Lower leg skin (tissue), 3 donors: ENCODE data around the gene ZNF580.

Experiments used
- POLR2A ChIP-seq, 2 donors: fragments of 450-650 bp; IDR thresholded peaks; one replicate each; pipeline ENCODE4 v1.6.1; 2016 to 2017; ENCODE audit warnings: antibody characterized with exemption in 2 of 2, mild to moderate bottlenecking in 1 of 2, moderate library complexity in 1 of 2
- TF ChIP-seq, protein P1 (sequence below), 3 donors: fragments of 450-650 bp; IDR thresholded peaks; one replicate each; pipeline ENCODE4 v1.5.1; 2016; ENCODE audit warnings: antibody characterized with exemption in 3 of 3, mild to moderate bottlenecking in 3 of 3, moderate library complexity in 2 of 3

DNA sequence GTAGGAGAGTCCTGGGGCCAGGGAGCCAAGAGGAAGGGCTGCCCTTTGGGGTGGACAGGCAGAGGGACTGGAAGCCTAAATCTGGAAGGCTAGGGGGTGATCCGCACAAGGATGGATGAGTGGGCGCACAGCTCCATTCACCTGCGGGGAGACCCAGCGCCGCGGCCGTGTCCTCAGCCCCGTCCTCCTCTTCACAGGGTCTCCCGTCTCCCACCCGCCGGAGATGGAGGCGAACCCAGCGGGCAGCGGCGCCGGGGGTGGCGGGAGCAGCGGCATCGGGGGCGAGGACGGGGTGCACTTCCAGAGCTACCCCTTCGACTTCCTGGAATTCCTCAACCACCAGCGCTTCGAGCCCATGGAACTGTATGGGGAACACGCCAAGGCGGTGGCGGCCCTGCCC is 27.4 kb upstream of the ZNF580 start:
- TF ChIP-seq POLR2A (IDR thresholded peaks at IDR 0.05), result no peak
- TF ChIP-seq, protein P1, sequence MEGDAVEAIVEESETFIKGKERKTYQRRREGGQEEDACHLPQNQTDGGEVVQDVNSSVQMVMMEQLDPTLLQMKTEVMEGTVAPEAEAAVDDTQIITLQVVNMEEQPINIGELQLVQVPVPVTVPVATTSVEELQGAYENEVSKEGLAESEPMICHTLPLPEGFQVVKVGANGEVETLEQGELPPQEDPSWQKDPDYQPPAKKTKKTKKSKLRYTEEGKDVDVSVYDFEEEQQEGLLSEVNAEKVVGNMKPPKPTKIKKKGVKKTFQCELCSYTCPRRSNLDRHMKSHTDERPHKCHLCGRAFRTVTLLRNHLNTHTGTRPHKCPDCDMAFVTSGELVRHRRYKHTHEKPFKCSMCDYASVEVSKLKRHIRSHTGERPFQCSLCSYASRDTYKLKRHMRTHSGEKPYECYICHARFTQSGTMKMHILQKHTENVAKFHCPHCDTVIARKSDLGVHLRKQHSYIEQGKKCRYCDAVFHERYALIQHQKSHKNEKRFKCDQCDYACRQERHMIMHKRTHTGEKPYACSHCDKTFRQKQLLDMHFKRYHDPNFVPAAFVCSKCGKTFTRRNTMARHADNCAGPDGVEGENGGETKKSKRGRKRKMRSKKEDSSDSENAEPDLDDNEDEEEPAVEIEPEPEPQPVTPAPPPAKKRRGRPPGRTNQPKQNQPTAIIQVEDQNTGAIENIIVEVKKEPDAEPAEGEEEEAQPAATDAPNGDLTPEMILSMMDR (IDR thresholded peaks at IDR 0.05), result no peak
